PC-3 (cell line): ENCODE data around the gene MDM1.

ENCODE experiments used
- CTCF ChIP-seq: fragments of 300-600 bp; sonication (generic); conservative IDR thresholded peaks from 2 replicates; pipeline ENCODE4 v1.5.1; 2017; ENCODE audit warnings: antibody characterized with exemption, low read depth, mild to moderate bottlenecking, low read length
- EZH2 ChIP-seq: fragments of 300-600 bp; sonication (generic); IDR thresholded peaks from one replicate; pipeline ENCODE4 v1.6.1; 2017; ENCODE audit warnings: antibody characterized with exemption, mild to moderate bottlenecking, low read length; ENCODE audit not compliant: unreplicated experiment

DNA sequence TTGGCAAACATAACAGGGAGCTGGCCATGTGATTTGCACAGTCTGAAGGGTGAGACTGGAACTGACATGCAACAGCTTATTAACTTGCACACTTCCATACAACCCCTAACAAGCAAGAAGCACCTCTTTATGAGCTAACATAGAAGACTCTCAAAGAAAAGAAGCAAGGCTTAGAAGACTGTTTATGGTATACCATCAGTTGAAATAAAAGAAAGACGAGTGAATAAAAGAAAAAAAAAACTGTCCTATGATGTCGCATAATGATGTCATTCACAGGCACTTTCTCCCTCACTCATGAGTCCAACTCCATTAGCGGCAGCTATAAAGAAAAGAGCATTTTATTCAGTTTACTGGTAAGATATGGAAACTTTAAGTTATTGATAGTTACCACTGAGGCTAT, 3.3 kb upstream of the MDM1 start:
- TF ChIP-seq CTCF (no peak), EZH2 (no peak)
